Measurements from ENCODE around the gene RPUSD3. TPM values are rescaled to one million over a fixed set of nuclear protein-coding genes. Genes with fewer than 3 reads are reported as not detected.

The RPUSD3 gene
- total RNA-seq, 1 donor from 2014 or later, result 30.7 TPM

DNA sequence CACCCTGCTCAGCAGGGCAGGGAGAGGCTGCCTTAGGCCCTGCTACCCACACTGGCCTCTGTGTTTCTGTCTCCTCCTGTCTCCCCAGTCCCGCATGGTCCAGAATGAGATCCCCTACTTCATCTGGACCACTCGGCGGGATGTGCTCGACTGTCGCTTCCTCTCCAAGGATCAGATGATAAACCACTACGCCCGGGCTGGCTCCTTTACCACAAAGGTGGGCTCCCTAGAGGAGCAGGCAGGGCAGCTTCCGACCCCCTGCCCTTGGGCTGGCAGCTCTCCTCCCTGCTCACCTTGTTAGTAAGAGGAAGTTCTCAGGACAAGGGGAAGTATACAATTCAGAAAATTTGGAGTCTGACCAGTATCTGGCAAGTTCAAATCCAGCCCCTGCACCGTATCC is 27.8 kb downstream of the RPUSD3 start:
- H3K36me3 ChIP-seq, result peaks cover 9 to 16% of the 10 kb centered on the region in 2 donors

DNA sequence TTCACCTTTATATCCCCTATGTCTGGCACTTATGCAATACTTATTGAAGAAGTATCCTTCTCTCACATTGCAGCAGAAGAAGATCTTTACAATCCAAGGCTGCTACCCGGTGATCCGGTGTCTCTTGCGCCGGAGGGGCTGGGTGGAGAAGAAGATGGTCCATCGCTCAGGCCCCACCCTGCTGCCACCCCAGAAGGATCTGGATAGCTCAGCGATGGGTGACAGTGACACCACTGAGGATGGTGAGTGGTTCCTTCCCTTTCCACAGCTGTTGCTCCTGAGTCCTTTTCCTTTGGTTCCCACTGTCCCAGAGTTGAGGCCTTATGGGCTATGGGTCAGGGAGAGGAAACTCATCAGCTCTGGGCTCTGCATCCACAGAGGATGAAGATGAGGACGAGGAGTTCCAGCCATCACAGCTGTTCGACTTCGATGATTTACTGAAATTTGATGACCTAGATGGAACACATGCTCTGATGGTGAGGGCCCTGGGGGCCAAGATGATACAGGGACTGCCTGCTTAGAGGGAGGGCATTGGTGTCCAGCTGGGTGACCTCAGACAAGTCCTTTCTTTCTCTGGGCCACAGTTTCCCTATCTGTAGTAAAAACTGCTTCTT is 30.8 kb downstream of the RPUSD3 start:
- intact Hi-C loops (cut with DNase I), result no loop called here
- H3K9me3 ChIP-seq, result no peaks in the 10 kb centered on the region
- TF ChIP-seq, protein P1, sequence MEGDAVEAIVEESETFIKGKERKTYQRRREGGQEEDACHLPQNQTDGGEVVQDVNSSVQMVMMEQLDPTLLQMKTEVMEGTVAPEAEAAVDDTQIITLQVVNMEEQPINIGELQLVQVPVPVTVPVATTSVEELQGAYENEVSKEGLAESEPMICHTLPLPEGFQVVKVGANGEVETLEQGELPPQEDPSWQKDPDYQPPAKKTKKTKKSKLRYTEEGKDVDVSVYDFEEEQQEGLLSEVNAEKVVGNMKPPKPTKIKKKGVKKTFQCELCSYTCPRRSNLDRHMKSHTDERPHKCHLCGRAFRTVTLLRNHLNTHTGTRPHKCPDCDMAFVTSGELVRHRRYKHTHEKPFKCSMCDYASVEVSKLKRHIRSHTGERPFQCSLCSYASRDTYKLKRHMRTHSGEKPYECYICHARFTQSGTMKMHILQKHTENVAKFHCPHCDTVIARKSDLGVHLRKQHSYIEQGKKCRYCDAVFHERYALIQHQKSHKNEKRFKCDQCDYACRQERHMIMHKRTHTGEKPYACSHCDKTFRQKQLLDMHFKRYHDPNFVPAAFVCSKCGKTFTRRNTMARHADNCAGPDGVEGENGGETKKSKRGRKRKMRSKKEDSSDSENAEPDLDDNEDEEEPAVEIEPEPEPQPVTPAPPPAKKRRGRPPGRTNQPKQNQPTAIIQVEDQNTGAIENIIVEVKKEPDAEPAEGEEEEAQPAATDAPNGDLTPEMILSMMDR (IDR thresholded peaks at IDR 0.05), result no peak

More for the DNA sequence above, 27.8 kb downstream of the RPUSD3 start:
- no peak overlapping the region for H3K4me3 ChIP-seq
- DNase-seq (ENCODE audit: low spot score in 2 of 2), result no peak
- H3K27ac ChIP-seq, result no peak overlapping the region
- TF ChIP-seq, protein P1 (IDR thresholded peaks at IDR 0.05), result no peak
- intact Hi-C loops (cut with DNase I), result no loop called here
- H3K27me3 ChIP-seq, result no peaks in the 10 kb centered on the region
- no peaks in the 10 kb centered on the region for H3K9me3 ChIP-seq
- peaks cover 0 to 4% of the 10 kb centered on the region in 2 donors for H3K4me1 ChIP-seq

DNA sequence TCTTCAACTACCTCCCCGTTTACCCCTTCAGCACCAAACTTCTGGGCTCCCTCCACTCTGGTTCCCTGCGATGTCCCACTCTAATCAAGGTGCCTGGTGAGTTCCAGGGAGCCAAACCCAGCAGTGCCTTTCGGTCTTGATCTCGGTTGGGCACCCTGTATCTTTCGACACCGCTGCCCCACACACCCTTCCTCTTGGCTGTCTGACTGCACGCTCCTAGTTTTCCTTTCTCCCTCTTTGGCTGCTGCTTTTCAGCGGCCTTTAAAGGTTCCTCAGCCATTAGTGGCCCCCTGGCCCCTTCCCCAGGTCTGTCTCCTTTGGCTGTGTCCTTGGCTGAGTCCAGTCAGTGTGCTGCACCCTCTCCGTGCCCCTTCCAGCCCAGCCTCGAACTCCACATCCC is 33.0 kb downstream of the RPUSD3 start:
- peak overlapping the region; percentile 71 to 80 for H3K4me3 ChIP-seq
- H3K36me3 ChIP-seq, result peaks cover 10 to 20% of the 10 kb centered on the region in 2 donors
- no peak for DNase-seq (ENCODE audit: low spot score in 2 of 2)
- H3K27me3 ChIP-seq, result no peaks in the 10 kb centered on the region
- peaks cover 5 to 10% of the 10 kb centered on the region in 2 donors for H3K4me1 ChIP-seq
- intact Hi-C loops (cut with DNase I), result loop anchor here (1.0 kb wide), 2 partner anchors 19 to 33 kb away; partner anchors contain the start of genes RPUSD3 and TADA3
- TF ChIP-seq, protein P1 (IDR thresholded peaks at IDR 0.05), result no peak
- H3K27ac ChIP-seq, result peak overlapping the region; percentile 94 to 95
- no peaks in the 10 kb centered on the region for H3K9me3 ChIP-seq

More for the DNA sequence above, 30.8 kb downstream of the RPUSD3 start:
- H3K27me3 ChIP-seq, result no peaks in the 10 kb centered on the region
- H3K27ac ChIP-seq, result no peak overlapping the region
- peaks cover 2 to 8% of the 10 kb centered on the region in 2 donors for H3K36me3 ChIP-seq
- H3K4me1 ChIP-seq, result peaks cover 5 to 10% of the 10 kb centered on the region in 2 donors
- H3K4me3 ChIP-seq, result no peak overlapping the region
- DNase-seq (ENCODE audit: low spot score in 2 of 2), result no peak

DNA sequence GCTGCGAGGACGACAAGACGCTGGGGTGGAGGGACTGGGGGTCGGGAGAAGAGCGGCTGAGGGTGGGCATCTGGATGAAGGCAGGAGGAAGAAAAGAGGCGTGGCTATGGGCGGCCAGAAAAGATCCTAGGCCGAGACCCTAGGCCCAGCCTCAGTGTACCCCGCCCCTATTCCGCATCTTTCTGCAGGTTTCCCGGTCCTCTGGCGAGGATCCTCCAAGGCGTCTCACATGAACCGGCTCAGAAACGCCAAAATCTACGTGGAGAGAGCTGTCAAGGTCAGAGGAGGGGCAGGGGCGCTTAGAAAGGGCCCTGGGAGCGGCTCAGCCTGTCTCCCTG is 33.4 kb downstream of the RPUSD3 start:
- intact Hi-C loops (cut with DNase I), result loop anchor here (1.0 kb wide), 2 partner anchors 18 to 34 kb away; partner anchors contain the start of genes RPUSD3 and TADA3
- H3K4me3 ChIP-seq, result peak overlapping the region; percentile 71 to 80
- no peaks in the 10 kb centered on the region for H3K9me3 ChIP-seq
- TF ChIP-seq, protein P1 (IDR thresholded peaks at IDR 0.05), result no peak
- no peak for DNase-seq (ENCODE audit: low spot score in 2 of 2)
- peaks cover 5 to 10% of the 10 kb centered on the region in 2 donors for H3K4me1 ChIP-seq
- no peaks in the 10 kb centered on the region for H3K27me3 ChIP-seq
- peak overlapping the region; percentile 94 to 95 for H3K27ac ChIP-seq
- H3K36me3 ChIP-seq, result peaks cover 14 to 21% of the 10 kb centered on the region in 2 donors

DNA sequence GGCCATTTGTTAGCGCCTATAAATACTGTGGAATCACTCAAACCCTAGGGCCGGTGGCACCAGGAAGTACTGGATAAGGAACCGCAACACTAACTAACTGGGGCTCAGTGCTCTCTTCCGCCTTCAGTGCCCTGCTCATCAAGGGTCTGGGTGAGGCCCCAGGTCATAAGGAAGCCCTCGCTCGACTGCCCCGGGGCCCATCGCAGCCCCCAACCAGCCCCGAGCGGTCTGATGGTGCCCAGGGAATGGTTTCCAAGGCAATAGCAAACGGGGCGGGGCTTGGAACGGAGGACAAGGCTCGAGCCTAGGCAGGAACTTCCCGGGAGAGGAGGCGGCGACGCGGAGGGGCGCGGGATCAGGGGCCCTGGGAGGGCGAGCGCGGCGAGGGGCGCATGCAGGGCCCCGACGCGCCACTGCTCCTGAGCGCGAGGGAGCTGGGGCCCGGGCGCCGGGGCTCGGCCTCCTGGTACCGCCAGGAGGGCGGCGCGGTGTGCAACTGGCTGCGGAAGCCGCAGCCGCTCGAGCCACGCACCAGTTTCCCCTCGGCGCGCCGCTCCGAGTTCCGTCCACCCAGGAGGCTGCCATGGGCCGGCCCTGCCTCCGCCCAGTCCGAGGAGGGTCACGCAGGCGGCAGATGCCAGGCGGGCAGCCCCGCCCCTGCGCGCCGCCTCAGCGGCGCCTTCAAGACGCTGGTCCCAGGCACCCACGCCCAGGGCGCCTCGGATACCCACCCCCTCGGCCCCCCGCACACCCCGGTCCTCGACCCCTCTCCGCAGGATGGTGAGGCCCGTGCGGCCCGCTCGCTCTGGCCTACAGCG is 34.0 kb downstream of the RPUSD3 start, which contains the start of gene TTLL3:
Gene TTLL3, plus strand, starts transcription at position 648 of the 818 bp plus-strand sequence. CDS start 400 bp downstream, outside the sequence.
- intact Hi-C loops (cut with DNase I), result loop anchor here (1.0 kb wide), 3 partner anchors 18 to 94 kb away; partner anchors contain the start of genes RPUSD3 and TADA3
- no peaks in the 10 kb centered on the region for H3K9me3 ChIP-seq
- TF ChIP-seq, protein P1 (IDR thresholded peaks at IDR 0.05), result no peak

More for the DNA sequence above, 34.0 kb downstream of the RPUSD3 start, which contains the start of gene TTLL3:
- no peaks in the 10 kb centered on the region for H3K27me3 ChIP-seq
- H3K4me1 ChIP-seq, result peaks cover 5 to 10% of the 10 kb centered on the region in 2 donors
- peaks cover 20 to 27% of the 10 kb centered on the region in 2 donors for H3K36me3 ChIP-seq
- peak within 1 kb of the TSS; percentile 94 to 95 for H3K27ac ChIP-seq
- H3K4me3 ChIP-seq, result peak within 1 kb of the TSS; percentile 71 to 80
- peak in 1 of 2 donors; percentile 90 for DNase-seq (ENCODE audit: low spot score in 2 of 2)

All from ascending aorta (tissue), 2 donors.